Upper lobe of left lung (tissue), 6 donors: Measurements from ENCODE around the gene CYLC1. TPM values are rescaled to one million over a fixed set of nuclear protein-coding genes. Genes with fewer than 3 reads are reported as not detected.
A peak's percentile ranks its signal among the peaks of the same experiment; 100 is the strongest.

Experiments
- ATAC-seq, 2 donors: fragments of 200-7000 bp; cut with Tn5 transposase; one replicate each; pipeline ENCODE4 v1.9.1; 2022; ENCODE audit warnings: mild to moderate bottlenecking in 2 of 2, moderate library complexity in 2 of 2; ENCODE audit not compliant: low FRiP score in 2 of 2
- DNase-seq, 2 donors: peaks; one replicate each; pipeline ENCODE4 v3.0.0-alpha.2; 2019 to 2020
- H3K27ac ChIP-seq, 4 donors: fragments of 200-600 bp; sonication (generic); one replicate each; pipeline ENCODE4 v1.5.1; 2016 to 2019
- H3K27me3 ChIP-seq, 4 donors: fragments of 200-600 bp; sonication (generic); one replicate each; pipeline ENCODE4 v1.5.1; 2017 to 2019
- H3K36me3 ChIP-seq, 4 donors: fragments of 200-600 bp; sonication (generic); one replicate each; pipeline ENCODE4 v1.5.1; 2016 to 2019
- H3K4me1 ChIP-seq, 4 donors: fragments of 200-600 bp; sonication (generic); one replicate each; pipeline ENCODE4 v1.5.1; 2018 to 2019
- H3K4me3 ChIP-seq, 4 donors: fragments of 200-600 bp; sonication (generic); one replicate each; pipeline ENCODE4 v1.5.1; 2017 to 2019; ENCODE audit warnings: mild to moderate bottlenecking in 2 of 4, moderate library complexity in 1 of 4
- H3K9me3 ChIP-seq, 4 donors: fragments of 200-600 bp; sonication (generic); one replicate each; pipeline ENCODE4 v1.5.1; 2018 to 2019
- CTCF ChIP-seq, 6 experiments: fragments of 450-650 bp in 4 of 6; fragments of 200-600 bp in 2 of 6; sonication (generic) in 2 of 6; IDR thresholded peaks; one replicate each; pipeline ENCODE4 v1.5.1; 2016 to 2019; ENCODE audit warnings: antibody characterized with exemption in 6 of 6
- EP300 ChIP-seq, 4 donors: sonication (generic); formaldehyde crosslinking; IDR thresholded peaks; one replicate each; pipeline ENCODE4 v1.5.1; 2017; ENCODE audit warnings: antibody characterized with exemption in 4 of 4, control low read depth in 2 of 4
- POLR2A ChIP-seq, 4 donors: fragments of 450-650 bp; IDR thresholded peaks; one replicate each; pipeline ENCODE4 v1.5.1; 2016 to 2017; ENCODE audit warnings: antibody characterized with exemption in 4 of 4, mild to moderate bottlenecking in 2 of 4
- POLR2AphosphoS5 ChIP-seq, 2 donors: sonication (generic); formaldehyde crosslinking; IDR thresholded peaks; one replicate each; pipeline ENCODE4 v1.5.1; 2017; ENCODE audit warnings: antibody characterized with exemption in 2 of 2
- WGBS, 2 donors: methylation state at CpG; one replicate each; pipeline ENCODE4 v1.1.5; 2017 to 2018; 5-methylcytosine and 5-hydroxymethylcytosine counted together
- total RNA-seq, 6 donors: library from RNA; depleted of rRNA in 4 of 6; stranded (reverse); fragments of >200 nt in 4 of 6; gene quantifications; one replicate each; pipeline versions ENCODE4 v1.1.0 to v1.2.1, GENCODE V29; 2016 to 2021
- donor health status: DM: no; HTN: no; CAD: no; lungs with moderate emphysema.
- donor health status: DM: no; HTN: yes; CAD: no; lungs with severe emphysema.

CYLC1 gene
- total RNA-seq, 6 donors from 2014 or later: not detected

- no peak overlapping the region for H3K4me3 ChIP-seq
- no peak for TF ChIP-seq POLR2AphosphoS5 (IDR thresholded peaks at IDR 0.05)
- no peak for TF ChIP-seq POLR2A (IDR thresholded peaks at IDR 0.05)
- no peak for TF ChIP-seq CTCF (IDR thresholded peaks at IDR 0.05)
- TF ChIP-seq EP300 (IDR thresholded peaks at IDR 0.05): no peak
- H3K9me3 ChIP-seq: no peaks in the 10 kb centered on the region
- no peaks in the 10 kb centered on the region for H3K27me3 ChIP-seq
- H3K4me1 ChIP-seq: no peaks in the 10 kb centered on the region
- 85 to 95% methylated on average over 2 of the region's 2 CpGs for WGBS, 2 donors
- ATAC-seq: no peak
- no peak overlapping the region for H3K27ac ChIP-seq
- DNase-seq: no peak
- no peaks in the 10 kb centered on the region for H3K36me3 ChIP-seq
Observed at GRCh38 chrX:83888585-83888984, 27.6 kb downstream of the CYLC1 start.

GRCh38 chrX:83892433-83892832, 31.5 kb downstream of the CYLC1 start:
- WGBS, 2 donors: 62 to 72% methylated on average over 4 to 12 of the region's 12 CpGs
- Histone ChIP-seq H3K4me1 (no peaks in the 10 kb centered on the region), H3K9me3 (no peaks in the 10 kb centered on the region), H3K4me3 (no peak overlapping the region), H3K36me3 (no peaks in the 10 kb centered on the region), H3K27me3 (no peaks in the 10 kb centered on the region), H3K27ac (no peak overlapping the region)
- ATAC-seq (no peak), DNase-seq (no peak)
- TF ChIP-seq POLR2A (IDR thresholded peaks at IDR 0.05) (no peak), EP300 (IDR thresholded peaks at IDR 0.05) (no peak), POLR2AphosphoS5 (IDR thresholded peaks at IDR 0.05) (no peak), CTCF (IDR thresholded peaks at IDR 0.05) (no peak)

GRCh38 chrX:83906921-83907320, 46.0 kb downstream of the CYLC1 start:
- H3K9me3 ChIP-seq: no peaks in the 10 kb centered on the region
- H3K36me3 ChIP-seq: no peaks in the 10 kb centered on the region
- no peak overlapping the region for H3K27ac ChIP-seq
- 86 to 94% methylated on average over 3 of the region's 3 CpGs for WGBS, 2 donors
- no peak for TF ChIP-seq POLR2A (IDR thresholded peaks at IDR 0.05)
- TF ChIP-seq CTCF (IDR thresholded peaks at IDR 0.05): no peak
- no peak for TF ChIP-seq EP300 (IDR thresholded peaks at IDR 0.05)
- TF ChIP-seq POLR2AphosphoS5 (IDR thresholded peaks at IDR 0.05): no peak
- no peak for DNase-seq
- no peak overlapping the region for H3K4me3 ChIP-seq
- no peaks in the 10 kb centered on the region for H3K27me3 ChIP-seq
- H3K4me1 ChIP-seq: no peaks in the 10 kb centered on the region
- ATAC-seq: no peak

GRCh38 chrX:83916525-83916924, 55.6 kb downstream of the CYLC1 start:
- 35 to 39% methylated on average over 2 of the region's 2 CpGs for WGBS, 2 donors
- DNase-seq (no peak), ATAC-seq (no peak)
- no peaks in the 10 kb centered on the region for H3K36me3 ChIP-seq
- H3K4me1 ChIP-seq: no peaks in the 10 kb centered on the region
- H3K27me3 ChIP-seq: no peaks in the 10 kb centered on the region
- H3K4me3 ChIP-seq: no peak overlapping the region
- H3K9me3 ChIP-seq: no peaks in the 10 kb centered on the region
- no peak overlapping the region for H3K27ac ChIP-seq
- TF ChIP-seq POLR2AphosphoS5 (IDR thresholded peaks at IDR 0.05) (no peak), CTCF (IDR thresholded peaks at IDR 0.05) (peak in 1 of 6 experiments; percentile 17)

GRCh38 chrX:83934220-83934619, 73.3 kb downstream of the CYLC1 start:
- H3K27ac ChIP-seq: no peak overlapping the region
- 73 to 78% methylated on average over 2 of the region's 2 CpGs for WGBS, 2 donors
- no peak for DNase-seq
- no peaks in the 10 kb centered on the region for H3K27me3 ChIP-seq
- no peak for ATAC-seq
- H3K9me3 ChIP-seq: no peaks in the 10 kb centered on the region
- H3K4me3 ChIP-seq: no peak overlapping the region
- TF ChIP-seq POLR2A (IDR thresholded peaks at IDR 0.05) (no peak), CTCF (IDR thresholded peaks at IDR 0.05) (no peak), EP300 (IDR thresholded peaks at IDR 0.05) (no peak), POLR2AphosphoS5 (IDR thresholded peaks at IDR 0.05) (no peak)
- H3K36me3 ChIP-seq: no peaks in the 10 kb centered on the region
- H3K4me1 ChIP-seq: no peaks in the 10 kb centered on the region
